Lower leg skin (tissue), 4 donors: Measurements from ENCODE around the gene PLEKHA1. TPM values are rescaled to one million over a fixed set of nuclear protein-coding genes. Genes with fewer than 3 reads are reported as not detected.

Experiments used
- DNase-seq, 2 donors: peaks; one replicate each; pipeline ENCODE4 v3.0.0-alpha.2; 2019; ENCODE audit warnings: low spot score in 2 of 2
- H3K4me3 ChIP-seq: fragments of 200-600 bp; sonication (generic); 2 replicates; pipeline ENCODE4 v1.5.1; 2017; ENCODE audit warnings: mild to moderate bottlenecking, low read depth; ENCODE audit not compliant: poor library complexity, severe bottlenecking
- CTCF ChIP-seq, 3 donors: fragments of 450-650 bp; IDR thresholded peaks; one replicate each; pipeline ENCODE4 v1.5.1; 2016; ENCODE audit warnings: antibody characterized with exemption in 3 of 3, mild to moderate bottlenecking in 3 of 3, moderate library complexity in 2 of 3
- POLR2A ChIP-seq, 2 donors: fragments of 450-650 bp; IDR thresholded peaks; one replicate each; pipeline ENCODE4 v1.6.1; 2016 to 2017; ENCODE audit warnings: antibody characterized with exemption in 2 of 2, mild to moderate bottlenecking in 1 of 2, moderate library complexity in 1 of 2
- WGBS, 2 donors: methylation state at CpG; one replicate each; pipeline ENCODE4 v1.1.5; 2018; 5-methylcytosine and 5-hydroxymethylcytosine counted together
- intact Hi-C: fragments of 100-400 bp; cut with DNase I; formaldehyde crosslinking; loops from one replicate; pipeline ENCODE4 v1.15.0; 2023; ENCODE audit warnings: low total_unique reads
- total RNA-seq, 4 donors: library from RNA; depleted of rRNA; stranded (reverse); fragments of >200 nt; gene quantifications; one replicate each; pipeline ENCODE4 v1.1.0, GENCODE V29; 2016

Gene PLEKHA1
- total RNA-seq, 4 donors from 2014 or later, result 83.6 to 116 (median 105) TPM

- H3K4me3 ChIP-seq, result peak overlapping the region; percentile 85
- 0% methylated on average over 2 to 59 of the region's 89 CpGs for WGBS, 2 donors
- peak; percentile 38 to 90 for DNase-seq
- TF ChIP-seq CTCF (IDR thresholded peaks at IDR 0.05) (no peak), POLR2A (IDR thresholded peaks at IDR 0.05) (no peak)
- intact Hi-C loops, result loop anchor here (10.0 kb wide), 1 partner anchor 230 kb away; no protein-coding TSS in a partner anchor
These were observed 561 bp downstream of the PLEKHA1 start for GRCh38 chr10:122374859-122375678.

- 2 to 5% methylated on average over 7 of the region's 7 CpGs for WGBS, 2 donors
- H3K4me3 ChIP-seq, result peak overlapping the region; percentile 85
- no peak for DNase-seq
- TF ChIP-seq POLR2A (IDR thresholded peaks at IDR 0.05), result no peak
- TF ChIP-seq CTCF (IDR thresholded peaks at IDR 0.05), result no peak
- intact Hi-C loops, result loop anchor here (10.0 kb wide), 1 partner anchor 231 kb away; no protein-coding TSS in a partner anchor
These were observed 1.2 kb downstream of the PLEKHA1 start for GRCh38 chr10:122375679-122376160.

GRCh38 chr10:122376364-122376961 is 2.0 kb downstream of the PLEKHA1 start:
- intact Hi-C loops, result loop anchor here (10.0 kb wide), 1 partner anchor 232 kb away; no protein-coding TSS in a partner anchor
- no peak overlapping the region for H3K4me3 ChIP-seq
- no peak for DNase-seq
- 47 to 60% methylated on average over 11 of the region's 11 CpGs for WGBS, 2 donors
- TF ChIP-seq CTCF (IDR thresholded peaks at IDR 0.05) (no peak), POLR2A (IDR thresholded peaks at IDR 0.05) (no peak)

DNA sequence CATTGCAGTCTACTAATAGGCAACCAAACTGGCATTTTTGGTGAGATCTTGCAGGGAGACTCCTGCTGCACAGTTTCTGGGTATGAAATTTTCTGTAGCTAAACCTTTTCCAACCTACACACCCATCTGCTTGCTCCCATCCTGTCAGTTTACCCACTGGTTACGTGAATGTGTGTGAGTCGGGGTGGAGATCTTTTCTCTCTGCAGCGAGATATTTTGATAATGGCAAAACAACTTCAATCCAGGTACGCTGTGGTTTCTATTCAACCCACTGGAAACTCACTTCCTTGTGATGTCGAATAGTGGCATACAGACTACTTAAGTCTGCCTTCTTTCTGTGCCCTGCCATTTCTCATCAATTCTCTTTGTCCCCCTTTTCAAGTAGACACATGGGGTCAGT is 4.5 kb downstream of the PLEKHA1 start:
- TF ChIP-seq POLR2A (IDR thresholded peaks at IDR 0.05) (no peak), CTCF (IDR thresholded peaks at IDR 0.05) (no peak)
- intact Hi-C loops, result loop anchor here (10.0 kb wide), 1 partner anchor 234 kb away; no protein-coding TSS in a partner anchor
- WGBS, 2 donors, result 84 to 91% methylated on average over 5 of the region's 5 CpGs
- no peak overlapping the region for H3K4me3 ChIP-seq
- DNase-seq, result no peak

DNA sequence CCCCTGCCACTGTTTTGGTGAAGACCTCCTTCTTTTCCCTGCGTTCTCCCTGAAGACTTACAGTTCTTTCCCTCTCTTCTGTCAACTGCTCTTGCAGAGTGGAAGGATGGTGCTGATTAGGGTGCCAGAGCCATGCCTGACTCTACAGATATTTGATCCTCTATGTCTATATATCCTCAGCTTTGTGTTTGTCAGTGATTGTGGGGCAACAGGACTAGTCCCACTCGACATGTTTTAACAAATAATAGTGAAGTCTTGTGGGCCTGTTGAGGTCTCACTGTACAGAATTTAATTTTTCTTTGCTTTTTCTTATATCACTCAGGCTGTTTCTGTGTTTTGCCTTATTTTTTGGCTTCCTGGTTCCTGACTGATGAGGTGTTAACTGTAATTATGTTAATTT is 5.0 kb downstream of the PLEKHA1 start:
- TF ChIP-seq CTCF (IDR thresholded peaks at IDR 0.05) (no peak), POLR2A (IDR thresholded peaks at IDR 0.05) (no peak)
- 86 to 100% methylated on average over 2 of the region's 2 CpGs for WGBS, 2 donors
- no peak for DNase-seq
- intact Hi-C loops, result loop anchor here (10.0 kb wide), 1 partner anchor 235 kb away; no protein-coding TSS in a partner anchor
- no peak overlapping the region for H3K4me3 ChIP-seq
